HepG2 (cell line): Measurements from ENCODE around the gene RNU2-63P. TPM values are rescaled to one million over a fixed set of nuclear protein-coding genes. Genes with fewer than 3 reads are reported as not detected.

ENCODE experiments used
- E2F1 ChIP-seq: sonication (generic); formaldehyde crosslinking; IDR thresholded peaks from 2 replicates; pipeline ENCODE4 v1.5.0; 2020; ENCODE audit warnings: missing genetic modification reagents
- HMG20B ChIP-seq: conservative IDR thresholded peaks from 2 replicates; pipeline ENCODE4 v1.6.1; 2016; ENCODE audit warnings: missing genetic modification reagents, missing compliant biosample characterization
- MNT ChIP-seq: fragments of 450-650 bp; IDR thresholded peaks from 2 replicates; pipeline ENCODE4 v1.6.1; 2016
- RBM22 ChIP-seq: fragments of 200-400 bp; formaldehyde crosslinking; optimal IDR thresholded peaks from 2 replicates; pipeline ENCODE3; 2017; ENCODE audit warnings: mild to moderate bottlenecking, low read length, moderate library complexity
- SMYD3 ChIP-seq: sonication (generic); formaldehyde crosslinking; IDR thresholded peaks from 2 replicates; pipeline ENCODE4 v1.8.1; 2023; ENCODE audit warnings: mild to moderate bottlenecking, missing genetic modification reagents
- ZFP1 ChIP-seq: IDR thresholded peaks from 2 replicates; pipeline ENCODE4 v1.6.1; 2016
- ZHX1 ChIP-seq: sonication (generic); formaldehyde crosslinking; IDR thresholded peaks from 2 replicates; pipeline ENCODE4 v1.8.1; 2022; ENCODE audit warnings: low read depth, mild to moderate bottlenecking, missing genetic modification reagents
- ZNF800 ChIP-seq: sonication (generic); formaldehyde crosslinking; IDR thresholded peaks from 2 replicates; pipeline ENCODE4 v1.4.0; 2020; ENCODE audit warnings: missing genetic modification reagents
- polyA plus RNA-seq, 8 experiments: library from polyadenylated mRNA; depleted of rRNA in 3 of 8; stranded (reverse) in 7 of 8; unstranded in 1 of 8; fragments of >200 nt; fragmentation: Illumina TruSeq in 4 of 8; extraction: Trizol in 4 of 8; gene quantifications; 2 replicates each; pipeline versions ENCODE4 v1.2.1 to v1.2.3, GENCODE V29; 2011 to 2016; ENCODE audit warnings: low read depth in 4 of 8, missing spikeins in 1 of 8, mixed read lengths in 1 of 8; ENCODE audit not compliant: insufficient read depth in 1 of 8
- total RNA-seq, 5 experiments: library from RNA; depleted of rRNA; stranded (reverse); fragments of >200 nt; fragmentation: Illumina TruSeq; extraction: Trizol; gene quantifications; 2 replicates each; pipeline ENCODE4 v1.2.3, GENCODE V29; 2016; ENCODE audit warnings: low read depth in 1 of 5

Gene RNU2-63P
- total and polyA plus RNA-seq, 2 of the 13 experiments (the other 11 are each of a cell fraction or from before 2014, with no cell fraction given) = 6.8 TPM; not detected in 1

- no peak for TF ChIP-seq ZHX1
- TF ChIP-seq ZNF800 (CRISPR knock-in tag) = no peak
- no peak for TF ChIP-seq HMG20B (CRISPR knock-in tag)
- TF ChIP-seq MNT = no peak
- TF ChIP-seq ZFP1 (CRISPR knock-in tag) = no peak
- TF ChIP-seq E2F1 (CRISPR knock-in tag) = no peak
- no peak for TF ChIP-seq RBM22
- no peak for TF ChIP-seq SMYD3 (CRISPR knock-in tag)
Measured at GRCh38 chr2:88022669-88022921, 6.2 kb upstream of the RNU2-63P start (continued).
